Stimulated activated CD4-positive, alpha-beta T cell treated with anti-CD3 and anti-CD28 coated beads, Interleukin-2, amount 100 ng/mL, for 48 hours (primary cell): Measurements from ENCODE around the gene RAB6A.
A peak's percentile ranks its signal among the peaks of the same experiment; 100 is the strongest.
"Not testable (repeated sequence)": the region's sequence is repeated elsewhere in the genome, so short reads cannot be mapped to it uniquely, and the experiment has no call there.

Experiments used
- DNase-seq, 2 donors: peaks; one replicate each; pipeline ENCODE4 v3.0.0-alpha.2; 2020

RAB6A gene

GRCh38 chr11:73760679-73761402 is at the start of gene RAB6A:
RAB6A (minus strand) TSS chr11:73761074; CDS start chr11:73760635, 439 bp downstream.
- peak; percentile 97 to 98 for DNase-seq

GRCh38 chr11:73810637-73811036 is 49.8 kb upstream of the RAB6A start:
- no peak for DNase-seq

- DNase-seq, result no peak
These were observed 47.2 kb upstream of the RAB6A start for GRCh38 chr11:73808052-73808451.

- no peak for DNase-seq
These were observed 43.8 kb upstream of the RAB6A start for GRCh38 chr11:73804712-73805111.

DNA sequence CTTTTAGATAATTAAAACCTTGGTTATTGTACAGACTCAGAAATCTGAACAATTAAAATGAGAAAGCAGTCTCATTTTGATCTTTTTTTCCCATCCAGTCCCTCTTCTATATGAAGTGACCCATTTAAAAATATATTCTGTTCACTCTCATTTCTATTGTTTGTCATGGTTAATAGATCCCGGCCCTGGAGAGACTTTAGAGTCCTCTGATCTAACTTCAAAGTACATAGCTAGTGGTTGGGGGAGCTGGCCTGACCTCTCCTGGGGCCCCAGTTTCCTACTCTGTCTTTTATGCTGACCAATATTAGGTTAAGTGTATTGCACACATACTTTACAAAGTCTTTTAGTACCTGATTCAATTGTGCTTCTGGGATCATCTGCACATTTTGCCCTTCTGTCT is 40.3 kb upstream of the RAB6A start:
- no peak for DNase-seq

DNA sequence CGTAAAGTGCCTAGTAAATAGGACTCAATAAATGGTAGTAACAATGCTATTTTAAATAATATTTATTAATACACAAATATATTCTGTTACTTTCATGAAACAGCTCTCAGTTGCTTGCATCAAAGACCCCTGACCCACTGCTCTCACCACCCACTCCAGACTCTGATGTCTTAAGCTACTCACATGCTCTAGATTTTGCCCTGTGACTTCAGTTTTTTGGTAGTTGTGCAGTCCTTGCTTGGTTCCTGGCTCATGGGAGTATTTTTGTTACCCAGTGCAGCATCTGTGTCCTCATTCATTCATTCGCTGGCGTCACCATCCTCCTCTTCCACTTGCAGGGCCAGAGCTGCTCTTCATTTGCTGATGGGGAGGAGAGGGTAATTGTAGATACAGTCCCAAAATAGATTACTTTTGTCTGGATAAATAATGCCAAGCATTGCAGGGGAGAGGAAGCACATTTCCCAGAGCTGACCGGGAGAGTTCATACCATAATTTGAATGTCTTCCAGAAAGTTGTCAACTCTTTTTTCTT is 39.5 kb upstream of the RAB6A start:
- no peak for DNase-seq

- DNase-seq, result no peak
These were observed 36.6 kb upstream of the RAB6A start for GRCh38 chr11:73797457-73797856.

GRCh38 chr11:73795925-73796632 is 35.2 kb upstream of the RAB6A start:
- DNase-seq, result no peak

- DNase-seq, result no peak
These were observed 31.7 kb upstream of the RAB6A start for GRCh38 chr11:73792584-73792983.

DNA sequence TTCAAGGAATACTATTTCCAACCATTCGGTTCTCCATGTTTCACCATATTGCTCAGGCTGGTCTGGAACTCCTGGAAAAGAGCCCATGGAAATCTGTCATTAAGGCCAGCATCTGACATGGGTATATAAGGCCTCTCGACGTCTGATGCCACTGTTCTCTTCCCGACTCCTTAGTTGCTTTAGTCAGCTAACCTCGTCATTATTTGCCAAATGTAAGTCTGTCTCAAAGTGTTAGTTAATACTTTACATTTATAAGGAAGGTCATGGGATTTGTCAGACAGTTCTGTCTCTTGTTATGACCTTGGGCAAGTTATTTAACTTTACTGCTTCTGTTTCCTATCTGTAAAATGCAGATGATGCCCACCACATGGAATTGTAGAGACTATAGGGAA is 28.4 kb upstream of the RAB6A start:
- DNase-seq, result no peak

GRCh38 chr11:73787643-73788558 is 27.0 kb upstream of the RAB6A start, which contains the start of gene MRPL48:
MRPL48 (plus strand) TSS chr11:73787874; CDS start chr11:73787972, 98 bp downstream.
- DNase-seq, result peak; percentile 80 to 82

DNA sequence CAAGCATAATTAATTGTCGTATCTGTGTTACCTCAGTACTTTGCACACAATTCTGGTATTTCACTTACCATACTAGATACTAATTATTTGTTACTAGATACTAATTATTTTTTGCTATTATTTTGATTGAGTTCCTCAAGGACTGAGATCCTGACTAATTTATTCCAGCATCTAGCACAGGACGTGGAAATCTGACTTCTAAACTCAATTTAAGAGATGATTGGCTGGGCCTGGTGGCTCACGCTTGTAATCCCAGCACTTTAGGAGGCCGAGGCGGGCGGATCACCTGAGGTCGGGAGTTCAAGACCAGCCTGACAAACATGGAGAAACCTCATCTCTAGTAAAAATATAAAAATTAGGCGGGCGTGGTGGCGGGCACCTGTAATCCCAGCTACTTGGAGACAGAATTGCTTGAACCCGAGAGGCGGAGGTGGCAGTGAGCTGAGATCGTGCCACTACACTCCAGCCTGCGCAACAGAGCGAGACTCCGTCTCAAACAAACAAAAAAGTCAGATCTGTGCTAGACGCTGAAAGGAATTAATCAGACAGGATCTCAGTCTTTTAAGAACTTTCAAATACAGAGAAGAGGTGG is 26.3 kb upstream of the RAB6A start:
- DNase-seq, result peak in 1 of 2 donors; percentile 13

- DNase-seq, result not testable (repeated sequence)
These were observed 24.6 kb upstream of the RAB6A start for GRCh38 chr11:73785467-73785866.

DNA sequence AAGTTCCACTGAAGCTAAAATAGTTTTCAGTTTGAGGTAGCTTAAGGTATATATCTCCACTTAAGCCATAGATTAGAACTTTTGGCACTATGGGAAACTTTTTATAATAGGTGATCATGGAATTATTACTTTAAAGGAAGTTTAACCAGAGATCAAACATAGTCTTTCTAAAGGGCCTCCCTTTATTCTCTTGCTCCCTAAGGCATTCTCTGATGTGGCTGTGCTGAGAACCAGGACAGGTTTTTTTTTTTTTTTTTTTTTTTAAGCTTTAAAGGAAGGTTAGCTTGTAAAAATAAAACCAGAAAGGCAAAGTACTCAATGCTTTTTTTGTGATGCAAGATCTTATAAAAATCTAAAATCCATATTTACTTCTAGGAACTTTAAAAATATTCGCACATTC is 23.9 kb upstream of the RAB6A start:
- no peak for DNase-seq

DNA sequence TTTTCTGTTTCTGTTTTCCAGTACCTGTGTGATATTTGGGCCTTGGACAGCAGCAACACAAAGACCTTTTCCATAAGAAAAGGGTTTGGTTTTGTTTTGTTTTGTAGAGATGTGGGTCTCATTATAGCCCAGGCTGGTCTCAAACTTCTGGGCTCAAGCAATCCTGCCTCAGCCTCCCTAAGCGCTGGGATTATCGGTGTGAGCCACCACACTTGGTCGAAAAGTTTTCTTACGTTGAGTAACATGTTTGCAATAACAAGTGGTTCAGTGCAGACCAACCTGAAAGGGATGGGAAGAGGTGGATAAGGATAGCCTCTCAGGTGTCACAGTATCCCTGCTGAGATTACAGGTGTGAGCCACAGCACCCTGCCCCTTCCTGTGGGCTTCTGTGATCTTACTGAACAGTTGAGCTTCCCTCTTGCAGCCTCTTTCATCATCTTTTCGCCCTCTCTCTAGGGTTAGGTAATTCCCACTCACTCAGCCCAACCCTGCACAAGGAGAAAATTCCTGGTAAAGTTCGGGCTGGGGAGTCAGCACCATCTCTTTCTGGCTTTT is 23.3 kb upstream of the RAB6A start:
- no peak for DNase-seq

GRCh38 chr11:73783483-73784020 is 22.7 kb upstream of the RAB6A start:
- no peak for DNase-seq

- no peak for DNase-seq
These were observed 20.4 kb upstream of the RAB6A start for GRCh38 chr11:73781303-73781702.

- peak; percentile 97 to 98 for DNase-seq
These were observed 18.4 kb upstream of the RAB6A start for GRCh38 chr11:73779084-73779902.

GRCh38 chr11:73770811-73771210 is 9.9 kb upstream of the RAB6A start:
- DNase-seq, result not testable (repeated sequence)

GRCh38 chr11:73766763-73767162 is 5.9 kb upstream of the RAB6A start:
- DNase-seq, result no peak

DNA sequence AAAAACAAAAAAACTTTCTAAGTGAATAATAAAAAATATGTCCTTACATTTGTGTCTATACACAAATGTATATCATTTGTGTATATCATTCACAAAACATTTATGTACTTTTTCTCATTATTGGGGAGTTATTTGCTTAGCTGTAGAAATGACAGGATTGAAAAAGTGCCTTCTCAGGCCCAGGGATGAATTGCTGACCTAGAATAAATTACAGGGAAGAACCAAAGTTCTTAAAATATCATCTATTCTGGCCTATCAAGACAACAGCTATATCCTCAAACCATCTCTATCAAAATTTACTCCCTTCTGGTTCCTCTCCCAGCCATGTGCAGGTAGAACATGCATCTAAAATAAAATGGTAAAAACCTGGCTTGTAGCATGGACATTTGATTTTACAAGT is 1.9 kb upstream of the RAB6A start:
- no peak for DNase-seq
